H1 (cell line): ENCODE results near the gene EPYC. TPM values are rescaled to one million over a fixed set of nuclear protein-coding genes. Genes with fewer than 3 reads are reported as not detected.

Experiments used
- CTCF ChIA-PET: fragments of 300-600 bp; sonication (Branson Sonifier 250); formaldehyde crosslinking; loops from one replicate; lab custom pipeline; 2021; ENCODE audit not compliant: partially characterized antibody; lab: Charles Lee
- POLR2A ChIA-PET: fragments of 300-600 bp; sonication (Branson Sonifier 250); formaldehyde crosslinking; loops from one replicate; lab custom pipeline; 2021; ENCODE audit warnings: inconsistent platforms; ENCODE audit not compliant: partially characterized antibody; lab: Charles Lee
- DNase-seq, 2 experiments: peaks; one replicate each; pipeline versions ENCODE4 v3.0.0 to v3.0.0-alpha.2; 2010 to 2022; ENCODE audit warnings: low spot score in 2 of 2, low read depth in 1 of 2, mixed read lengths in 1 of 2
- FAIRE-seq: peaks from 2 replicates; lab custom pipeline; 2011; peaks lifted over from hg19 to GRCh38; lab: Jason Lieb, UNC
- H2AFZ ChIP-seq: 2 replicates; pipeline ENCODE4 v1.8.1; 2012; ENCODE audit warnings: low read length, inconsistent platforms
- H2AK5ac ChIP-seq: 2 replicates; pipeline ENCODE4 v1.6.1; 2013; ENCODE audit warnings: low read depth, low read length
- H2BK120ac ChIP-seq: replicated peaks from 2 replicates; pipeline ENCODE3; 2013; ENCODE audit warnings: low read depth, low read length, inconsistent platforms
- H2BK12ac ChIP-seq: 2 replicates; pipeline ENCODE4 v1.6.1; 2013; ENCODE audit warnings: low read depth, low read length
- H2BK15ac ChIP-seq: 2 replicates; pipeline ENCODE4 v1.6.1; 2013; ENCODE audit warnings: low read length
- H2BK20ac ChIP-seq: 2 replicates; pipeline ENCODE4 v1.6.1; 2013; ENCODE audit warnings: low read length
- H2BK5ac ChIP-seq: 2 replicates; pipeline ENCODE4 v1.6.1; 2013; ENCODE audit warnings: low read depth, low read length
- H3K14ac ChIP-seq: 2 replicates; pipeline ENCODE4 v1.6.1; 2013; ENCODE audit warnings: inconsistent platforms; ENCODE audit not compliant: insufficient read length
- H3K18ac ChIP-seq: 2 replicates; pipeline ENCODE4 v1.6.1; 2013; ENCODE audit warnings: low read length; ENCODE audit errors: extremely low read depth
- H3K23ac ChIP-seq: 2 replicates; pipeline ENCODE4 v1.6.1; 2013; ENCODE audit warnings: inconsistent platforms; ENCODE audit not compliant: insufficient read length
- H3K23me2 ChIP-seq: 2 replicates; pipeline ENCODE4 v1.6.1; 2013; ENCODE audit warnings: low read depth, low read length
- H3K27ac ChIP-seq: 2 replicates; pipeline ENCODE4 v1.6.1; 2011; ENCODE audit warnings: low read depth, low read length, inconsistent platforms
- H3K27me3 ChIP-seq, 4 experiments: replicated peaks in 1 of 4; 1 replicate in 1 of 4; 2 replicates in 3 of 4; pipeline versions ENCODE4 v1.6.1 to v1.8.1; 2011 to 2013; ENCODE audit warnings: low read length in 3 of 4, mild to moderate bottlenecking in 3 of 4, inconsistent platforms in 2 of 4, mixed read lengths in 2 of 4, moderate library complexity in 1 of 4; ENCODE audit not compliant: control insufficient read depth in 3 of 4, insufficient read depth in 3 of 4; ENCODE audit errors: extremely low read depth in 1 of 4
- H3K36me3 ChIP-seq, 4 experiments: 2 replicates each; pipeline versions ENCODE4 v1.6.1 to v1.8.1; 2011 to 2013; ENCODE audit warnings: mild to moderate bottlenecking in 4 of 4, low read length in 3 of 4, moderate library complexity in 2 of 4, control low read depth in 1 of 4, inconsistent platforms in 1 of 4; ENCODE audit not compliant: insufficient read depth in 4 of 4, control insufficient read depth in 2 of 4
- H3K4ac ChIP-seq: replicated peaks from 2 replicates; pipeline ENCODE3; 2013; ENCODE audit warnings: low read length, low read depth, mixed read lengths, inconsistent platforms; ENCODE audit not compliant: insufficient read length
- H3K4me1 ChIP-seq, 4 experiments: replicated peaks in 1 of 4; 1 replicate in 1 of 4; 2 replicates in 3 of 4; pipeline versions ENCODE4 v1.6.1 to v1.8.1; 2011 to 2013; ENCODE audit warnings: low read length in 3 of 4, inconsistent platforms in 2 of 4, mixed read lengths in 1 of 4; ENCODE audit not compliant: insufficient read depth in 4 of 4, control insufficient read depth in 3 of 4
- H3K4me2 ChIP-seq, 2 experiments: 2 replicates each; pipeline versions ENCODE4 v1.6.1 to v1.8.1; 2011 to 2013; ENCODE audit warnings: low read depth in 2 of 2, low read length in 2 of 2, control low read depth in 1 of 2, inconsistent platforms in 1 of 2, mild to moderate bottlenecking in 1 of 2; ENCODE audit not compliant: insufficient read depth in 1 of 2
- H3K4me3 ChIP-seq, 4 experiments: fragments of 200-600, 300-600 bp in 1 of 4; sonication (generic), shearing (Covaris generic), sonication (Bioruptor Twin) in 1 of 4; 2 replicates each; pipeline versions ENCODE4 v1.5.1 to v1.8.1; 2011 to 2016; ENCODE audit warnings: low read length in 4 of 4, low read depth in 3 of 4, control low read depth in 2 of 4, inconsistent platforms in 2 of 4, mild to moderate bottlenecking in 2 of 4, mixed read lengths in 1 of 4, moderate library complexity in 1 of 4; ENCODE audit not compliant: insufficient read depth in 2 of 4; ENCODE audit errors: extremely low read depth in 1 of 4
- H3K56ac ChIP-seq: replicated peaks from 2 replicates; pipeline ENCODE3; 2013; ENCODE audit warnings: low read depth, mild to moderate bottlenecking, mixed read lengths, low read length, inconsistent platforms; ENCODE audit not compliant: insufficient read length
- H3K79me1 ChIP-seq: 2 replicates; pipeline ENCODE4 v1.6.1; 2013; ENCODE audit warnings: low read depth, low read length, control low read depth
- H3K79me2 ChIP-seq, 2 experiments: 2 replicates each; pipeline versions ENCODE4 v1.6.1 to v1.8.1; 2012 to 2013; ENCODE audit warnings: low read length in 2 of 2, mild to moderate bottlenecking in 2 of 2, inconsistent platforms in 1 of 2; ENCODE audit not compliant: insufficient read depth in 2 of 2, control insufficient read depth in 1 of 2
- H3K9ac ChIP-seq, 4 experiments: replicated peaks in 1 of 4; 1 replicate in 1 of 4; 2 replicates in 3 of 4; pipeline versions ENCODE4 v1.6.1 to v1.8.1; 2011 to 2013; ENCODE audit warnings: low read depth in 3 of 4, low read length in 3 of 4, control low read depth in 2 of 4, mild to moderate bottlenecking in 2 of 4, moderate library complexity in 2 of 4, inconsistent platforms in 1 of 4; ENCODE audit errors: extremely low read depth in 1 of 4
- H3K9me3 ChIP-seq, 2 experiments: 2 replicates each; pipeline versions ENCODE4 v1.6.1 to v1.8.1; 2012 to 2013; ENCODE audit warnings: mild to moderate bottlenecking in 2 of 2, moderate library complexity in 2 of 2, control low read depth in 1 of 2, inconsistent platforms in 1 of 2, low read depth in 1 of 2, low read length in 1 of 2, mixed read lengths in 1 of 2; ENCODE audit not compliant: insufficient read depth in 2 of 2
- H4K20me1 ChIP-seq, 2 experiments: replicated peaks in 1 of 2; 2 replicates each; pipeline versions ENCODE3 to v1.8.1; 2011 to 2013; ENCODE audit warnings: inconsistent platforms in 2 of 2, low read length in 2 of 2, mild to moderate bottlenecking in 1 of 2; ENCODE audit not compliant: insufficient read depth in 2 of 2, control insufficient read depth in 1 of 2
- H4K5ac ChIP-seq: 2 replicates; pipeline ENCODE4 v1.6.1; 2013; ENCODE audit warnings: low read length, low read depth, mixed read lengths, inconsistent platforms; ENCODE audit not compliant: insufficient read length
- H4K8ac ChIP-seq: 2 replicates; pipeline ENCODE4 v1.8.0; 2013; ENCODE audit warnings: mild to moderate bottlenecking, moderate library complexity, low read length, inconsistent platforms; ENCODE audit not compliant: insufficient read depth; ENCODE audit errors: extremely low read depth
- H4K91ac ChIP-seq: replicated peaks from 2 replicates; pipeline ENCODE3; 2013; ENCODE audit warnings: low read length, mixed read lengths, inconsistent platforms; ENCODE audit not compliant: insufficient read length
- BCL11A ChIP-seq, 2 experiments: IDR thresholded peaks; one replicate each; pipeline ENCODE4 v1.6.1; 2011; ENCODE audit warnings: low read depth in 2 of 2, low read length in 2 of 2, mild to moderate bottlenecking in 2 of 2
- CBX5 ChIP-seq: fragments of 300-800, 300-1000 bp; sonication (generic); IDR thresholded peaks from 2 replicates; pipeline ENCODE4 v1.7.1; 2016; ENCODE audit warnings: antibody characterized with exemption, low read length, low read depth
- CHD1 ChIP-seq: IDR thresholded peaks from 2 replicates; pipeline ENCODE4 v1.6.1; 2012; ENCODE audit warnings: low read depth, low read length, improper control_type of control experiment
- EGR1 ChIP-seq: IDR thresholded peaks from 2 replicates; pipeline ENCODE4 v1.6.1; 2011; ENCODE audit warnings: low read depth, low read length, borderline replicate concordance
- KDM1A ChIP-seq: fragments of 200-600, 300-600 bp; sonication (generic); IDR thresholded peaks from 2 replicates; pipeline ENCODE4 v1.7.1; 2016; ENCODE audit warnings: mild to moderate bottlenecking, low read length, borderline replicate concordance
- MAFK ChIP-seq: IDR thresholded peaks from 2 replicates; pipeline ENCODE4 v1.6.1; 2012; ENCODE audit warnings: low read depth, mild to moderate bottlenecking, improper control_type of control experiment, low read length
- NRF1 ChIP-seq: IDR thresholded peaks from 2 replicates; pipeline ENCODE4 v1.6.1; 2011; ENCODE audit warnings: mild to moderate bottlenecking, low read depth, low read length, improper control_type of control experiment
- RBBP5 ChIP-seq: IDR thresholded peaks from 2 replicates; pipeline ENCODE4 v1.7.1; 2012; ENCODE audit warnings: low read depth, mild to moderate bottlenecking, inconsistent platforms, low read length, moderate library complexity, borderline replicate concordance
- SAP30 ChIP-seq: fragments of 300-600 bp; sonication (generic); IDR thresholded peaks from 2 replicates; pipeline ENCODE4 v1.7.1; 2012; ENCODE audit warnings: low read length, moderate library complexity, mild to moderate bottlenecking, inconsistent platforms; ENCODE audit not compliant: insufficient read depth, insufficient replicate concordance
- SP1 ChIP-seq: IDR thresholded peaks from 2 replicates; pipeline ENCODE4 v1.6.1; 2011; ENCODE audit warnings: low read depth, low read length
- TEAD4 ChIP-seq: IDR thresholded peaks from 2 replicates; pipeline ENCODE4 v1.6.1; 2012; ENCODE audit warnings: low read depth, low read length, inconsistent platforms, mixed read lengths
- ZNF274 ChIP-seq: IDR thresholded peaks from 2 replicates; pipeline ENCODE4 v1.7.0; 2012; ENCODE audit warnings: low read length, borderline replicate concordance; ENCODE audit errors: extremely low read depth
- WGBS, 2 experiments: shearing (Covaris generic) in 1 of 2; methylation state at CpG; one replicate each; pipeline versions ENCODE4 v1.1.6 to v1.1.7; 2013 to 2015; ENCODE audit warnings: low lambda C conversion rate in 2 of 2, mixed read lengths in 2 of 2, inconsistent platforms in 1 of 2, low coverage in 1 of 2, missing lambda C conversion rate in 1 of 2; ENCODE audit not compliant: insufficient replicate concordance in 2 of 2, insufficient coverage in 1 of 2, insufficient read length in 1 of 2; ENCODE audit errors: extremely low coverage in 1 of 2, missing lambda C conversion rate in 1 of 2; 5-methylcytosine and 5-hydroxymethylcytosine counted together
- polyA plus RNA-seq, 7 experiments: library from polyadenylated mRNA; depleted of rRNA in 3 of 7; stranded (reverse) in 5 of 7; unstranded in 2 of 7; fragments of >200 nt in 5 of 7; fragments of 200-250 nt in 2 of 7; gene quantifications; 1 replicate in 5 of 7; 2 replicates in 1 of 7; 4 replicates in 1 of 7; pipeline versions ENCODE4 v1.2.1 to v1.2.3, GENCODE V29; 2011 to 2013; ENCODE audit warnings: missing spikeins in 2 of 7, mixed read lengths in 2 of 7
- total RNA-seq: library from RNA; stranded (reverse); fragmentation: NEBNext Ultra II Directional; extraction: Animal tissue kit (Norgen Biotek cat#: 25700); gene quantifications from 2 replicates; pipeline ENCODE4 v1.2.1, GENCODE V29; 2021
- TF ChIP-seq, protein P1 (sequence below): IDR thresholded peaks from 2 replicates; pipeline ENCODE4 v1.6.1; 2012; ENCODE audit warnings: inconsistent platforms

Gene EPYC
- total and polyA plus RNA-seq, 2 of the 8 experiments (the other 6 are each of a cell fraction or from before 2014, with no cell fraction given), result not detected

DNA sequence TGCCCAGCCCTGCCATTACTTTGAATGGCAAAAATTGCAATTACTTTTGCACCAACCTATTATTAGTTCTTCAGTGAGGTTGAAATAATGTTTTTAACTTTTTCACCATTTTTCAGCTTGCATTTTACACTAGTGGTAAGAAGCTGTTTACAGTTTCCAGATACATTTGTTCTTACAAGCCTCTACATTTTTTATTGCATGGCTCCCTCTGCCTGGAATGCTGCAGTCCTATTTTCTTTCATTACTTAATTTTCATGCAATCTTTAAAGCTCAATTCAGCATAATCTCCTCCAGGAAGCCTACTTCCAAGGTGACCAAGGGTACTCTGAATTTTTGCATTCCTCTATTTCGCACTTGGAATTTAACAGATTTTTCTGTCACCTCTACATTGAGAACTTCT lies 83.2 kb downstream of the EPYC start:
- Histone ChIP-seq H2BK120ac (no peak overlapping the region), H2AK5ac (no peak overlapping the region), H4K8ac (no peak overlapping the region), H3K18ac (no peak overlapping the region), H3K23ac (no peak overlapping the region), H3K4me1 (peaks cover 0 to 3% (median 0%) of the 10 kb centered on the region in 4 experiments; a peak in 1 of 7 replicates), H3K4me3 (no peak overlapping the region), H3K36me3 (no peaks in the 10 kb centered on the region), H3K79me1 (no peaks in the 10 kb centered on the region), H3K9me3 (no peaks in the 10 kb centered on the region), H3K56ac (no peak overlapping the region), H2BK15ac (no peak overlapping the region), H2BK12ac (no peak overlapping the region), H4K20me1 (no peaks in the 10 kb centered on the region), H3K4ac (no peak overlapping the region), H3K27me3 (no peaks in the 10 kb centered on the region), H3K14ac (no peak overlapping the region), H3K23me2 (no peaks in the 10 kb centered on the region), H4K5ac (no peak overlapping the region), H2AFZ (no peak overlapping the region), H3K79me2 (no peaks in the 10 kb centered on the region), H3K27ac (no peak overlapping the region), H2BK20ac (no peak overlapping the region), H3K4me2 (no peak overlapping the region), H4K91ac (no peak overlapping the region), H3K9ac (no peak overlapping the region), H2BK5ac (no peak overlapping the region)
- no peak for TF ChIP-seq CHD1
- TF ChIP-seq RBBP5, result no peak
- TF ChIP-seq SAP30, result no peak
- no peak for TF ChIP-seq KDM1A
- no peak for TF ChIP-seq TEAD4
- TF ChIP-seq EGR1, result no peak
- TF ChIP-seq BCL11A (IDR thresholded peaks at IDR 0.05; ENCODE audit: low read depth in 2 of 2, low read length in 2 of 2), result no peak
- TF ChIP-seq SP1, result no peak
- TF ChIP-seq, protein P1, sequence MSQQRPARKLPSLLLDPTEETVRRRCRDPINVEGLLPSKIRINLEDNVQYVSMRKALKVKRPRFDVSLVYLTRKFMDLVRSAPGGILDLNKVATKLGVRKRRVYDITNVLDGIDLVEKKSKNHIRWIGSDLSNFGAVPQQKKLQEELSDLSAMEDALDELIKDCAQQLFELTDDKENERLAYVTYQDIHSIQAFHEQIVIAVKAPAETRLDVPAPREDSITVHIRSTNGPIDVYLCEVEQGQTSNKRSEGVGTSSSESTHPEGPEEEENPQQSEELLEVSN, result no peak
- TF ChIP-seq NRF1, result no peak
- TF ChIP-seq CBX5, result no peak
- TF ChIP-seq ZNF274, result no peak
- TF ChIP-seq MAFK, result no peak
- CTCF ChIA-PET, result interaction anchor here (0.9 to 1.7 kb wide), 3 partner anchors 12 to 67 kb away, joined by 3 to 8 read pairs (median 5); no protein-coding TSS in a partner anchor
- FAIRE-seq, result no peak
- no peak for DNase-seq
- WGBS, 2 experiments, result 95% methylated on average over 1 of the region's 1 CpG; no CpG with 5 or more reads in 1 of the 2 experiments
- POLR2A ChIA-PET, result no interaction called here
